H1 (cell line): ENCODE measurements around the gene C2orf78. TPM values are rescaled to one million over a fixed set of nuclear protein-coding genes. Genes with fewer than 3 reads are reported as not detected.

ENCODE experiments used
- CHD1 ChIP-seq: IDR thresholded peaks from 2 replicates; pipeline ENCODE4 v1.6.1; 2012; ENCODE audit warnings: low read depth, low read length, improper control_type of control experiment
- SIN3A ChIP-seq, 2 experiments: IDR thresholded peaks in 1 of 2; conservative IDR thresholded peaks in 1 of 2; 2 replicates each; pipeline ENCODE4 v1.6.1; 2011 to 2012; ENCODE audit warnings: low read length in 2 of 2, improper control_type of control experiment in 1 of 2, low read depth in 1 of 2, mild to moderate bottlenecking in 1 of 2
- SRF ChIP-seq: IDR thresholded peaks from 2 replicates; pipeline ENCODE4 v1.6.1; 2011; ENCODE audit warnings: mild to moderate bottlenecking, low read depth, low read length, moderate library complexity
- polyA plus RNA-seq, 7 experiments: library from polyadenylated mRNA; depleted of rRNA in 3 of 7; stranded (reverse) in 5 of 7; unstranded in 2 of 7; fragments of >200 nt in 5 of 7; fragments of 200-250 nt in 2 of 7; gene quantifications; 1 replicate in 5 of 7; 2 replicates in 1 of 7; 4 replicates in 1 of 7; pipeline versions ENCODE4 v1.2.1 to v1.2.3, GENCODE V29; 2011 to 2013; ENCODE audit warnings: missing spikeins in 2 of 7, mixed read lengths in 2 of 7
- total RNA-seq: library from RNA; stranded (reverse); fragmentation: NEBNext Ultra II Directional; extraction: Animal tissue kit (Norgen Biotek cat#: 25700); gene quantifications from 2 replicates; pipeline ENCODE4 v1.2.1, GENCODE V29; 2021

The C2orf78 gene
- total and polyA plus RNA-seq, 2 of the 8 experiments (the other 6 are each of a cell fraction or from before 2014, with no cell fraction given), result 0.39 to 0.89 TPM

DNA sequence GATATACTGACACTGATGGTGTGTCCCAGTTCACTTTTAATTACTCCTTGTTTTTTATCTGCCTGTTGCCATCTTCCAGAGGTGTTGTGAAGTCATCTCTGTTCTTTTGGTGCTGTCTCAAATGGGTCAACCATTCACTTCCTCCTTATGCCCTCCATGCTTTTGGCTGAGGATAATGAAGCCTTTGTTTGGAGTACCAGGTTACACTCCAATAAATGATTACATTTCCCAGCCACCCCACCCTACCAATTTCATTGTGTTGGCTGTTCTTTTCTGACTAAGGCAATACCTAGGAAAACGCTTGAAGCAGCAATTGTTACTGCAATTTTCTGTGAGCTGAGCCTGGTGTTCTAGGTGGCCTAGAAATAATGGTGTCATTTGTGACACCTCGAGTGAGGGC is 79.0 kb downstream of the C2orf78 start (continued):
- TF ChIP-seq SRF, result no peak
- no peak for TF ChIP-seq SIN3A (conservative IDR thresholded peaks at IDR 0.05 in 1 of 2, IDR thresholded peaks at IDR 0.05 in 1 of 2; ENCODE audit: low read depth in 1 of 2, low read length in 2 of 2)
- no peak for TF ChIP-seq CHD1

Other genes starting within 250 kb of the C2orf78 start
- not detected in 2 replicates for gene NAT8, start 141.8 kb upstream of the C2orf78 start, total RNA-seq
- not detected in 2 replicates for gene NAT8, start 141.8 kb upstream of the C2orf78 start, polyA plus RNA-seq (2011; rRNA removed)
- 35.4 and 41.6 TPM in 2 replicates for gene TPRKB, start 46.8 kb upstream of the C2orf78 start, total RNA-seq
- gene TPRKB, start 46.8 kb upstream of the C2orf78 start, polyA plus RNA-seq (2011; rRNA removed), result 14.4 and 40.3 TPM in 2 replicates
- 17.8 and 19.1 TPM in 2 replicates for gene DUSP11, start 4.1 kb upstream of the C2orf78 start, total RNA-seq
- 7.0 and 12.2 TPM in 2 replicates for gene DUSP11, start 4.1 kb upstream of the C2orf78 start, polyA plus RNA-seq (2011; rRNA removed)
- gene STAMBP, start 44.8 kb downstream of the C2orf78 start, total RNA-seq, result 49.7 and 50.5 TPM in 2 replicates
- gene STAMBP, start 44.8 kb downstream of the C2orf78 start, polyA plus RNA-seq (2011; rRNA removed), result 32.6 and 35.8 TPM in 2 replicates
- gene ACTG2, start 108.8 kb downstream of the C2orf78 start, total RNA-seq, result 11.0 and 13.7 TPM in 2 replicates
- gene ACTG2, start 108.8 kb downstream of the C2orf78 start, polyA plus RNA-seq (2011; rRNA removed), result 4.8 and 6.2 TPM in 2 replicates
- 103 and 110 TPM in 2 replicates for gene DGUOK, start 142.7 kb downstream of the C2orf78 start, total RNA-seq
- gene DGUOK, start 142.7 kb downstream of the C2orf78 start, polyA plus RNA-seq (2011; rRNA removed), result 129 and 168 TPM in 2 replicates
- gene TET3, start 200.7 kb downstream of the C2orf78 start, total RNA-seq, result 20.2 and 21.1 TPM in 2 replicates
- gene TET3, start 200.7 kb downstream of the C2orf78 start, polyA plus RNA-seq (2011; rRNA removed), result 4.5 and 5.5 TPM in 2 replicates